HG02759 (cell line): Measurements from ENCODE around the gene SEMA4G.

Experiments
- ATAC-seq: cut with Tn5 transposase; IDR thresholded peaks from one replicate; pipeline ENCODE4 v1.9.1; 2021; ENCODE audit warnings: mild to moderate bottlenecking, moderate library complexity; ENCODE audit not compliant: unreplicated experiment

Gene SEMA4G

DNA sequence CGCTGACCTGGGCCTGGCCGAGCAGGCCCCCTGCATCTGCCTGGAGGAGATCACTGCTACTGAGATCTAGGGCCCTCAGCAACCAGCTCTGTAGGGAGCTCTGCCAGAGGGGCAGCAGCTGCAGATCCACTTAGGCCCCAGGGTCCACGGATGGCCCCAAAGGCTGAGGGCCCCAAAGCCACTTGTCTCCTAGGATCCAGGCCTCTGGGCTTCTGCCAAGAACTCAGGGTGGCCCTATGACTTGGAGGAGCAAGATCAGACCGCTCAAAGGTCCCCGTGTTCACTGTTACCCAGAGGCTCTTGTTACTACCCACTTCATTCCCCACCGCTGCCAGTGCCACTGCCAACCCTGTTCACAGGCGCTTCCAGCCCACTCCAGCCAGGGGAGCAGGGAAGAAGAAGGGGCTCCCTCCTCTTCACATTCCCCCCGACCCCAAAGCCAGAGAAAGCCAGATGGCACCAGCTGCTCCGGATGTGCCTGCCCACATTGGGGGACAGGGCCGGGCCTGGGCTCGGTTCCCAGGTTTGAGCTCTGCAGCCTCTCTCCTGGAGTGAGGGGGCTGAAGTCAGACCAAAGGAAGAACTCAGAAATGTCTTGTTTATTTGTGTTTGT lies 37.9 kb downstream of the SEMA4G start:
- ATAC-seq: no peak

- no peak for ATAC-seq
These were observed 38.9 kb downstream of the SEMA4G start for GRCh38 chr10:101007915-101008822.

DNA sequence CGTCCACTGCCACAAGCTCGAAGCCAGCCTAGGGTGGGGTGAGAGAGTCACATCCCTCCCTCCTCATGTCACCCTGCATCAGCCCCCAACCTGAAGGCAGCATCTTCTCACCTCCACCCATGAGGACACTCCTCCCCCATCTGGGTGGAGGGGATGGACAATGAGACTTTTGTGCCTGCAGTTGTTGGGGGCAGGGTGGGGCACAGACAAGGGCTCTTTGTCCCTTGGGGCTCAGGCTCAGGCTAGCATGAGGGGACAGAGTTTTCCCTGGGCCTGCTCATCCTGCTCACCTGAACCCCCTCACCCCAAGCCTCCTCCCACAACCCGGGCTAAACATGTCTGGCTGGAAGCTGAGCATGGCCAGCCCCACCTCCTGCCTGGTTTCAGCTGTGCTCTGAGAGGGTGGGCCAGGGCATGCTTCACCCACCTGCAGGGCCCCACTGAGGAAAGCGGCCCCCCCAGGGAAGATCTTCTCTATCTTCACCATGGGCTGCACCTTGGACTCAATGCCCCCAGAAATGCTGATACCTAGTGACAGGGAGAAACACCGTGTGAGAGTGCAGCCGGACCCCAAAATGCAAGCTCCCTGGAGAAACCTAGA lies 39.6 kb downstream of the SEMA4G start:
- ATAC-seq: no peak

DNA sequence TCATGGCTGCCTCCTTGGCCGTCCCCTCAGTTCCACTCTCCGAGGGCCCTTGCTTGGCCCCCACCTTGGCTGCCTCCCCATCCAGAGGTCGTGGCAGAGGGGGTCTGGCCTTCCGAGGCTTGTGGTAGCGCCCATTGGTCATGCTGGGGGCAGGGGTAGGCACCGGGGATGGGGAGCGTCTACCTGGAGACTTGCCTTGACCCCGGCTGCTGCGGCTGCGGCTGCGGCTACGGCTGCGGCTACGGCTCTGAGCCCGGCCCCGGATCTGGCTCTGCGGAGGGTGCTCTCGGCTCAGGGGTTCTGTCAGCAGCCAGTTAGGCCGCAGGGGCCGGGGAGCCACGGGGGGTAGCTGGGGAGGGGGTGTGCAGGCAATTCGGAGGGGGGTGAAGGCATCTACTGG lies 41.0 kb downstream of the SEMA4G start:
- ATAC-seq: no peak

DNA sequence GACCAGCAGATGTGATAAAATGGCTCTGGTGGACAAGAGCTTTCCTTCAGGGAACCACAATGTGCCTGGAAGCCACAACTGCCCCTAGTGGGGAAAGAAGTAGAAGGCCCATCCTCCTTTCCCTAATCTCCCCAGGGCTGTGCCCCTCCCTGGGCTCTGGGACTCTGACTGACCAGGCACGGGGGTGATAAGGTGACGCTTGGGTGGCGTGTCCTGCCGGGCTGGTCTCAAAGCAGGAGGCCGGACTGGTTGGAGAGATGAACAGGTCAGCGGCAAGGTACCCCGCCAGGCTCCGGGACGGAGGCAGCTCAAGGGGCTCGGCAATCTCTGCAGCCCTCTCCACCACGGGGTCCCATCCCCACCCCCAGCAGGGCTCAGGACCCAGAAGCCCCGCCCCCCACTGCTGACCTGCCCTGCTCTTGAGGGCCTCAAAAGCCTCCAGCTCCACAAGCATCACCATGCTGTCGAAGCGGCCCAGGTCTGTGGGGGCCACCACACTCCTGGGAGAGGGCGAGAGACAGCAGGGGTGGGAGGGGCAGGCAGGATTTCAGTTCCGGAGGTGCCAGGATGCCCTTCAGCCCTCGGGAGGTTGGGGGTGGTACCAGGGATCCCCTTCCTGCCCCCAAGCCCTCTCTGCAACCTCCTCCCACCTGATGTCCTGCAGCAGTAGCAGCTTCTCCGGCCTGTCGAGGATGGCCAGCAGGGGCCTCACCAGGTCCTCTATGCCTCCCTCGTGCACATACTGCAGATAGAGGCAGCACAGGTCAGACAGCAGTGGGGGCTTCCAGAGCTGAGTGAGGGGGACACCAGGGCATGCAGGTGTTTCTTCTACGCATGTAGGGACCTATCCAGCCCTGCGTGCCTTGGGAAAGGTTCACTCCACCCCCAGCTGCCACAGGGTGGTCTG lies 42.5 kb downstream of the SEMA4G start:
- no peak for ATAC-seq

GRCh38 chr10:101012525-101013364 lies 43.4 kb downstream of the SEMA4G start:
- ATAC-seq: peak; percentile 82

- ATAC-seq: no peak
These were observed 44.1 kb downstream of the SEMA4G start for GRCh38 chr10:101013365-101013825.

- no peak for ATAC-seq
These were observed 45.1 kb downstream of the SEMA4G start for GRCh38 chr10:101014230-101014884.

DNA sequence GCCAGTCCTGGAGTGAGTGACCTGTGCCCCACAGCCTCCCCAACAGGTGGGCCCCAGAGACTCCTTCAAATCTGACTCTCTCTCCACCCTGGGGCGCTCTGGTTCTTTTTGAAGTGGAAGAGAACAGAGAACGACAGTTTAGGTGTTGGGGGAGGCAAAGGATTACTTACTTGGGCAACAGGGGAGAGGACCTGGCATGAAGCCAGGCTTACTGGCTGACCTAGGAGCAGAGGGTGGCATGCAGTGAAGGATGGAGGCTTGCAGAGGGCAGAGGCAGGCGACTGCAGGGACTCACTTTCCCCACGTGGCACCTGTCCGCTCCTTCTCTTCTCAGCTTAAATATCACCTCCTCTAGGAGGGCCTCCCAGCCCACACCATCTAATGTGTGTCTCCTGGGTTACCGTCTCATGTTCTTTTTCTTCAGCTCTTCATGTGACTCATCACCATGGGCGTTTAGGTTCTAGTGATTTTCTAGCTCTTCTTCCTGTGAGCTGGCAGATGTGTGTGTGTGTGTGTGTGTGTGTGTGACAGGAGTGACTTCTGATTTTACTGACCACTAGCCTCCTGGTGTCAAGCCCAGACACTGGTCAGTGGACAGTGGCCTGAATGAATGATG lies 45.8 kb downstream of the SEMA4G start:
- no peak for ATAC-seq

- ATAC-seq: no peak
These were observed 46.3 kb downstream of the SEMA4G start for GRCh38 chr10:101015582-101015973.

DNA sequence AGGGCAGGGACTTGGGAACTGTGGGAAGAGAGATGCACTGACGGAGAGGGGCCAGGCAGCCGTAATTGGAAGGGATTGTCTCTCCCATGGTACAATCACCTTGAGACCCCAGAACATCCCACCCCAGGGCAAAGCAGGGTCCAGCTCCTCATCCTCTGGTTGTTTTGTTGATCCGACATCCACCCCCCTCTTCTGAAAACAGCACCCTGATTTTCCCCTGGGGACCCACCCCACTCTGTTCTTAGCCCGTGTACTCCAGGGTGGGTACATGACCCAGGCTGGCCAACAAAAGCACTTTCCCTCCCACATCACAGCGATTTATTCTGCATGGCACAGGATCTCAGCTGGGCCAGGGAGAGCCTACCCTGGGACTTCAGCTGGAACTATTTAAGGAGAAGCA lies 47.5 kb downstream of the SEMA4G start:
- ATAC-seq: no peak

GRCh38 chr10:101018118-101018599 lies 48.9 kb downstream of the SEMA4G start:
- no peak for ATAC-seq

DNA sequence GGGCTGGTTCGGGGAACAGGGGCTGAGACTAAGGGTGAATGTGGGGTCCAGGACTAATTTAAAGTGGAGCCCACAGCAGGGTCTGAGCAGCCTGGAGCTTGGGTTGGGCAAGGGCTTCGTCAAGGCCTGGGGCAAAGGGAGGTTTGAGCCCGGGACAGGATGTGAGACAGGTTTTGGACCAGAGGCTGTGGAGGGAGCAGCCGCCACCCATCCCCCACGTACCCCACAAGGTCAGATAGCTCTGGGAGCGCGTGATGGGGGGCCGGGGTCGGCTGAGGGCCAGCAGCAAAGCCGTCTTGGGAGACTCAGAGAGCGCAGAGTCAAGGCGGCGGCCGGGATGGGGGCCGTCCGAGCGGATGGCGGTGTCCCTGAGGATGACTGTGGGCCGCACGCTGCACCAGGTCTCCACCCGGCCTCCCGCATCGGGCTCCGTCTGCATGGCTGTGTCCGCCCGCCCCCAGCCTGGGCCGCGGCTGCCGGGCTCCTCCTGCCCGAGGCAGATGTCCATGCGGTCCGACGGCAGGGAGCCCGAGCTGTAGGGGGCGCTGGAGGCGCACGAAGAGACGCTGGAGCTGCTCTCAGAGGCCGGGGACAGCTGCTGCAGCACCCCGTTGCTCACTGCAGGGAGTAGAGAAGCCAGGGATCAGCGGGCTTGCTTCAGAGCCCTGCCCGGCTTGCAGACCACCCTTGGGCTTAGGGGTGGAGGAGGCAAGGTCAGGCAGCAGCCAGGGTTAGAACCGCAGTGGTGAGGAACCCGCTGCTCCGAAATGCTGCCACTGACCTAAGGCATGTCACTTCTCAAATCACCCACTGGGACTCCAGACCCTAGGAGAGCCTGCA lies 49.5 kb downstream of the SEMA4G start:
- no peak for ATAC-seq
